ENCODE data around the gene MGAT5B. TPM values are rescaled to one million over a fixed set of nuclear protein-coding genes. Genes with fewer than 3 reads are reported as not detected.

The MGAT5B gene
- total RNA-seq, 1 donor from 2014 or later = 1.4 TPM

- ATAC-seq (no peak), DNase-seq (ENCODE audit: low spot score) (no peak)
- intact Hi-C loops (cut with DNase I) = no loop called here
Measured at GRCh38 chr17:76917829-76918228, 49.6 kb downstream of the MGAT5B start.

- no peak for ATAC-seq
- DNase-seq (ENCODE audit: low spot score) = no peak
- intact Hi-C loops (cut with DNase I) = no loop called here
Measured at GRCh38 chr17:76918811-76919210, 50.6 kb downstream of the MGAT5B start.

GRCh38 chr17:76920364-76921139 lies 52.3 kb downstream of the MGAT5B start:
- intact Hi-C loops (cut with DNase I) = no loop called here
- DNase-seq (ENCODE audit: low spot score) = no peak
- ATAC-seq = no peak

GRCh38 chr17:76921340-76922036 lies 53.3 kb downstream of the MGAT5B start:
- ATAC-seq = no peak
- no peak for DNase-seq (ENCODE audit: low spot score)
- intact Hi-C loops (cut with DNase I) = no loop called here

GRCh38 chr17:76922084-76922483 lies 53.9 kb downstream of the MGAT5B start:
- intact Hi-C loops (cut with DNase I) = no loop called here
- DNase-seq (ENCODE audit: low spot score) (no peak), ATAC-seq (no peak)

GRCh38 chr17:76922967-76923366 lies 54.8 kb downstream of the MGAT5B start:
- intact Hi-C loops (cut with DNase I) = no loop called here
- no peak for ATAC-seq
- no peak for DNase-seq (ENCODE audit: low spot score)

- intact Hi-C loops (cut with DNase I) = no loop called here
- DNase-seq (ENCODE audit: low spot score) (no peak), ATAC-seq (no peak)
Measured at GRCh38 chr17:76923491-76923890, 55.3 kb downstream of the MGAT5B start.

GRCh38 chr17:76924345-76925342 lies 56.4 kb downstream of the MGAT5B start:
- intact Hi-C loops (cut with DNase I) = no loop called here
- DNase-seq (ENCODE audit: low spot score) = no peak
- ATAC-seq = no peak

GRCh38 chr17:76925441-76925891 lies 57.3 kb downstream of the MGAT5B start:
- no peak for DNase-seq (ENCODE audit: low spot score)
- intact Hi-C loops (cut with DNase I) = no loop called here
- no peak for ATAC-seq

GRCh38 chr17:76926237-76926866 lies 58.1 kb downstream of the MGAT5B start:
- intact Hi-C loops (cut with DNase I) = no loop called here
- no peak for ATAC-seq
- DNase-seq (ENCODE audit: low spot score) = no peak

GRCh38 chr17:76927577-76927976 lies 59.4 kb downstream of the MGAT5B start:
- ATAC-seq = no peak
- intact Hi-C loops (cut with DNase I) = no loop called here

GRCh38 chr17:76927982-76928381 lies 59.8 kb downstream of the MGAT5B start:
- ATAC-seq (no peak), DNase-seq (ENCODE audit: low spot score) (no peak)
- intact Hi-C loops (cut with DNase I) = no loop called here

More at GRCh38 chr17:76927577-76927976, 59.4 kb downstream of the MGAT5B start:
- DNase-seq (ENCODE audit: low spot score) = no peak

GRCh38 chr17:76929148-76929547 lies 60.9 kb downstream of the MGAT5B start:
- no peak for DNase-seq (ENCODE audit: low spot score)
- intact Hi-C loops (cut with DNase I) = no loop called here
- no peak for ATAC-seq

- no peak for DNase-seq (ENCODE audit: low spot score)
- ATAC-seq = no peak
- intact Hi-C loops (cut with DNase I) = no loop called here
Measured at GRCh38 chr17:76929601-76930000, 61.4 kb downstream of the MGAT5B start.

GRCh38 chr17:76930107-76930506 lies 61.9 kb downstream of the MGAT5B start:
- intact Hi-C loops (cut with DNase I) = no loop called here
- ATAC-seq (no peak), DNase-seq (ENCODE audit: low spot score) (no peak)

GRCh38 chr17:76932402-76933333 lies 64.5 kb downstream of the MGAT5B start:
- intact Hi-C loops (cut with DNase I) = no loop called here
- ATAC-seq (no peak), DNase-seq (ENCODE audit: low spot score) (no peak)

- ATAC-seq (no peak), DNase-seq (ENCODE audit: low spot score) (no peak)
- intact Hi-C loops (cut with DNase I) = no loop called here
Measured at GRCh38 chr17:76934561-76935320, 66.5 kb downstream of the MGAT5B start.
